Caco-2 (cell line): Measurements from ENCODE around the gene TTC7B. TPM values are rescaled to one million over a fixed set of nuclear protein-coding genes. Genes with fewer than 3 reads are reported as not detected.

Source experiments
- BruUV-seq: library from RNA; stranded (reverse); fragments of 400-500 nt; replicated peaks from 2 replicates; lab custom pipeline; 2021; lab: Mats Ljungman, UMichigan
- CTCF ChIA-PET: fragments of 300-600 bp; sonication (Branson Sonifier 250); formaldehyde crosslinking; loops from one replicate; lab custom pipeline; 2022; ENCODE audit warnings: antibody characterized with exemption; lab: Charles Lee
- POLR2A ChIA-PET: fragments of 300-600 bp; sonication (Branson Sonifier 250); formaldehyde crosslinking; loops from one replicate; lab custom pipeline; 2022; ENCODE audit warnings: antibody characterized with exemption; lab: Charles Lee
- DNase-seq, 2 experiments: peaks; one replicate each; pipeline versions ENCODE4 v3.0.0 to v3.0.0-alpha.2; 2020 to 2022
- H3K27me3 ChIP-seq: replicated peaks from 2 replicates; pipeline ENCODE4 v1.6.0; 2011; ENCODE audit warnings: low read length; ENCODE audit not compliant: control insufficient read depth, insufficient read depth
- H3K36me3 ChIP-seq: 2 replicates; pipeline ENCODE4 v1.5.1; 2011; ENCODE audit warnings: low read length; ENCODE audit not compliant: control insufficient read depth, insufficient read depth
- H3K4me1 ChIP-seq: fragments of 250-450 bp; sonication (Bioruptor Pico); 2 replicates; pipeline ENCODE4 v1.5.1; 2020; ENCODE audit warnings: mild to moderate bottlenecking
- H3K4me3 ChIP-seq: 2 replicates; pipeline ENCODE4 v1.5.1; 2011; ENCODE audit warnings: low read depth, mild to moderate bottlenecking, control low read depth, low read length
- H3K9me3 ChIP-seq: fragments of 250-450 bp; sonication (Bioruptor Pico); 2 replicates; pipeline ENCODE4 v1.5.1; 2020; ENCODE audit warnings: mild to moderate bottlenecking, moderate library complexity
- H3K27ac Mint-ChIP-seq: one replicate; pipeline ENCODE4 v1.8.0; 2022; ENCODE audit warnings: mixed read lengths; ENCODE audit not compliant: unreplicated experiment
- H3K27me3 Mint-ChIP-seq: one replicate; pipeline ENCODE4 v1.8.0; 2022; ENCODE audit warnings: mixed read lengths; ENCODE audit not compliant: insufficient read depth, unreplicated experiment
- H3K36me3 Mint-ChIP-seq: one replicate; pipeline ENCODE4 v1.8.0; 2022; ENCODE audit warnings: mild to moderate bottlenecking, mixed read lengths; ENCODE audit not compliant: insufficient read depth, unreplicated experiment
- H3K4me1 Mint-ChIP-seq: one replicate; pipeline ENCODE4 v1.8.0; 2022; ENCODE audit warnings: low read depth, mixed read lengths; ENCODE audit not compliant: unreplicated experiment
- H3K4me3 Mint-ChIP-seq: one replicate; pipeline ENCODE4 v1.8.0; 2022; ENCODE audit warnings: mild to moderate bottlenecking, moderate library complexity, mixed read lengths; ENCODE audit not compliant: unreplicated experiment
- H3K9me3 Mint-ChIP-seq: one replicate; pipeline ENCODE4 v1.8.0; 2022; ENCODE audit warnings: mixed read lengths; ENCODE audit not compliant: unreplicated experiment
- CTCF ChIP-seq, 2 experiments: fragments of 200-600 bp in 1 of 2; IDR thresholded peaks; 1 replicate in 1 of 2; 2 replicates in 1 of 2; pipeline versions ENCODE4 v1.5.1 to v1.8.0; 2011 to 2022; ENCODE audit warnings: antibody characterized with exemption in 1 of 2, control low read depth in 1 of 2, inconsistent platforms in 1 of 2, low read depth in 1 of 2, low read length in 1 of 2, mild to moderate bottlenecking in 1 of 2, moderate library complexity in 1 of 2; ENCODE audit not compliant: insufficient read depth in 1 of 2, severe bottlenecking in 1 of 2, unreplicated experiment in 1 of 2
- intact Hi-C: fragments of 100-400 bp; cut with micrococcal nuclease; formaldehyde crosslinking; loops from one replicate; pipeline ENCODE4 v1.10.0; 2022; ENCODE audit not compliant: unreplicated experiment
- total RNA-seq: library from RNA; stranded (reverse); gene quantifications from 2 replicates; pipeline ENCODE4 v1.2.3, GENCODE V29; 2022

Gene TTC7B
- total RNA-seq, 1 experiment from 2014 or later: 28.5 TPM

- BruUV-seq: no TSS peak
- intact Hi-C loops: no loop called here
- ChIA-PET POLR2A (no interaction called here), CTCF (no interaction called here)
- no peak for TF ChIP-seq CTCF (IDR thresholded peaks at IDR 0.05; ENCODE audit: insufficient read depth in 1 of 2, low read depth in 1 of 2, low read length in 1 of 2, severe bottlenecking in 1 of 2, unreplicated experiment in 1 of 2)
- H3K36me3 ChIP-seq: no peaks in the 10 kb centered on the region
- H3K9me3 ChIP-seq: no peaks in the 10 kb centered on the region
- H3K4me1 ChIP-seq: no peaks in the 10 kb centered on the region
- Mint-ChIP-seq H3K4me3 (no peak overlapping the region), H3K9me3 (no peaks in the 10 kb centered on the region), H3K4me1 (no peaks in the 10 kb centered on the region), H3K27ac (no peak overlapping the region), H3K36me3 (no peaks in the 10 kb centered on the region), H3K27me3 (no peaks in the 10 kb centered on the region)
- no peak for DNase-seq
- H3K27me3 ChIP-seq: no peaks in the 10 kb centered on the region
- no peak overlapping the region for H3K4me3 ChIP-seq
Measured at GRCh38 chr14:90580377-90581335, 235.6 kb downstream of the TTC7B start.

- DNase-seq: no peak
- ChIA-PET POLR2A (no interaction called here), CTCF (no interaction called here)
- TF ChIP-seq CTCF (IDR thresholded peaks at IDR 0.05; ENCODE audit: insufficient read depth in 1 of 2, low read depth in 1 of 2, low read length in 1 of 2, severe bottlenecking in 1 of 2, unreplicated experiment in 1 of 2): no peak
- Mint-ChIP-seq H3K4me3 (no peak overlapping the region), H3K36me3 (no peaks in the 10 kb centered on the region), H3K27ac (no peak overlapping the region), H3K4me1 (no peaks in the 10 kb centered on the region), H3K27me3 (no peaks in the 10 kb centered on the region), H3K9me3 (no peaks in the 10 kb centered on the region)
- Histone ChIP-seq H3K4me1 (no peaks in the 10 kb centered on the region), H3K36me3 (no peaks in the 10 kb centered on the region), H3K4me3 (no peak overlapping the region), H3K9me3 (no peaks in the 10 kb centered on the region), H3K27me3 (no peaks in the 10 kb centered on the region)
- no TSS peak for BruUV-seq
- intact Hi-C loops: no loop called here
Measured at GRCh38 chr14:90579816-90580215, 236.4 kb downstream of the TTC7B start.

GRCh38 chr14:90579088-90579487, 237.1 kb downstream of the TTC7B start:
- no peaks in the 10 kb centered on the region for H3K4me1 ChIP-seq
- H3K36me3 ChIP-seq: no peaks in the 10 kb centered on the region
- H3K36me3 Mint-ChIP-seq: no peaks in the 10 kb centered on the region
- H3K27me3 Mint-ChIP-seq: no peaks in the 10 kb centered on the region
- no peak overlapping the region for H3K4me3 ChIP-seq
- no TSS peak for BruUV-seq
- no peak overlapping the region for H3K27ac Mint-ChIP-seq
- DNase-seq: no peak
- H3K9me3 Mint-ChIP-seq: no peaks in the 10 kb centered on the region
- no peaks in the 10 kb centered on the region for H3K4me1 Mint-ChIP-seq
- intact Hi-C loops: no loop called here
- no peaks in the 10 kb centered on the region for H3K9me3 ChIP-seq
- no peak for TF ChIP-seq CTCF (IDR thresholded peaks at IDR 0.05; ENCODE audit: insufficient read depth in 1 of 2, low read depth in 1 of 2, low read length in 1 of 2, severe bottlenecking in 1 of 2, unreplicated experiment in 1 of 2)
- H3K27me3 ChIP-seq: no peaks in the 10 kb centered on the region
- ChIA-PET POLR2A (no interaction called here), CTCF (no interaction called here)
- H3K4me3 Mint-ChIP-seq: no peak overlapping the region
